Spleen (tissue), 7 donors: ENCODE measurements around the gene CSMD2.

Source experiments
- CTCF ChIP-seq, 11 experiments: fragments of 200-600 bp in 7 of 11; fragments of 450-650 bp in 4 of 11; sonication (generic) in 4 of 11; IDR thresholded peaks in 8 of 11; conservative IDR thresholded peaks in 3 of 11; 1 replicate in 7 of 11; 2 replicates in 4 of 11; pipeline versions ENCODE4 v1.4.0 to v1.8.0; 2016 to 2021; ENCODE audit warnings: antibody characterized with exemption in 11 of 11, inconsistent platforms in 4 of 11, mild to moderate bottlenecking in 1 of 11
- POLR2A ChIP-seq, 3 donors: fragments of 450-650 bp; IDR thresholded peaks; one replicate each; pipeline ENCODE4 v1.5.1; 2017; ENCODE audit warnings: antibody characterized with exemption in 3 of 3, mild to moderate bottlenecking in 1 of 3
- donor health status: DM: no; HTN: no; CAD: no; lungs with moderate emphysema.
- donor health status: DM: no; HTN: no; CAD: no.
- donor health status: DM: no; HTN: no; CAD: no.

DNA sequence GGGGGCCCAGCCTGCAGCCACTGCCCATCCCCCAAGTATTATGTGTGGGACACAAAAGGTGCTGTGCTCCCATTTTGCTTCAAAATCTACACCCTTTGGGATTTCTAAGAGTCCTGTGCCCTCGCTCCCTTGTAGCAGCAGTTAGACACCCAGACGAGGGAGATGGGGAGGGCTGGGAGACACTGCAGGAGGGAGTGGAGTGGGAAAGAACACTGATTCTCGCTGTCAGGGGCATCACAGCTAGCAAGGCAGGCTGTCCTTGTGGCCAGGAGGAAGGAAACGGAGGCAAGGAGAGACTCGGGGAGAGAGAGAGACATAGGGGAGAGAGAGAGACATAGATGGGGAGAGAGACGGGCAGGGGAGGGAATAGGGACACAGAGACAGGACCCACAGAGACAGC lies 38.5 kb downstream of the CSMD2 start:
- TF ChIP-seq POLR2A (IDR thresholded peaks at IDR 0.05) (no peak), CTCF (IDR thresholded peaks at IDR 0.05 in 8 of 11, conservative IDR thresholded peaks at IDR 0.05 in 3 of 11) (no peak)
